MCF 10A (cell line): ENCODE measurements around the gene MGAT5B. TPM values are rescaled to one million over a fixed set of nuclear protein-coding genes. Genes with fewer than 3 reads are reported as not detected.
A peak's percentile ranks its signal among the peaks of the same experiment; 100 is the strongest.

ENCODE experiments used
- BruUV-seq: library from RNA; stranded (reverse); fragments of 400-500 nt; replicated peaks from 2 replicates; lab custom pipeline; 2021; lab: Mats Ljungman, UMichigan
- CTCF ChIA-PET: fragments of 300-600 bp; sonication (Branson Sonifier 250); formaldehyde crosslinking; extraction: SDS; loops from one replicate; lab custom pipeline; 2021; ENCODE audit warnings: antibody characterized with exemption, inconsistent platforms; lab: Yijun Ruan, JAX
- POLR2A ChIA-PET: fragments of 300-600, 350-650 bp; sonication (Branson Sonifier 250); formaldehyde crosslinking; extraction: SDS; loops from one replicate; lab custom pipeline; 2020; ENCODE audit warnings: antibody characterized with exemption, inconsistent platforms; lab: Yijun Ruan, JAX
- DNase-seq: peaks from one replicate; pipeline ENCODE4 v3.0.0-alpha.2; 2018; ENCODE audit not compliant: unreplicated experiment
- H3K27ac Mint-ChIP-seq: one replicate; pipeline ENCODE4 v1.8.0; 2022; ENCODE audit warnings: mild to moderate bottlenecking, low read depth, mixed read lengths; ENCODE audit not compliant: unreplicated experiment
- H3K27me3 Mint-ChIP-seq: one replicate; pipeline ENCODE4 v1.8.0; 2022; ENCODE audit warnings: mixed read lengths; ENCODE audit not compliant: insufficient read depth, unreplicated experiment
- H3K36me3 Mint-ChIP-seq: one replicate; pipeline ENCODE4 v1.8.0; 2022; ENCODE audit warnings: mild to moderate bottlenecking, moderate library complexity, mixed read lengths; ENCODE audit not compliant: insufficient read depth, unreplicated experiment
- H3K4me1 Mint-ChIP-seq: one replicate; pipeline ENCODE4 v1.8.0; 2022; ENCODE audit warnings: mixed read lengths; ENCODE audit not compliant: insufficient read depth, unreplicated experiment
- H3K4me3 Mint-ChIP-seq: one replicate; pipeline ENCODE4 v1.8.0; 2022; ENCODE audit warnings: mild to moderate bottlenecking, moderate library complexity, mixed read lengths; ENCODE audit not compliant: unreplicated experiment
- H3K9me3 Mint-ChIP-seq: one replicate; pipeline ENCODE4 v1.8.0; 2022; ENCODE audit warnings: mixed read lengths; ENCODE audit not compliant: unreplicated experiment
- CTCF ChIP-seq: fragments of 200-600 bp; IDR thresholded peaks from one replicate; pipeline ENCODE4 v1.8.0; 2022; ENCODE audit warnings: antibody characterized with exemption, mild to moderate bottlenecking; ENCODE audit not compliant: unreplicated experiment
- intact Hi-C: fragments of 100-400 bp; cut with micrococcal nuclease; formaldehyde crosslinking; loops from 2 replicates; pipeline ENCODE4 v1.14.1; 2022
- total RNA-seq: library from RNA; stranded (reverse); gene quantifications from 2 replicates; pipeline ENCODE4 v1.2.3, GENCODE V29; 2022

The MGAT5B gene
- total RNA-seq, 1 experiment from 2014 or later = 1.7 TPM

- peaks cover 12% of the 10 kb centered on the region for H3K4me1 Mint-ChIP-seq
- ChIA-PET POLR2A (interaction anchor here (0.7 kb wide), 1 partner anchor 1378 kb away, joined by 3 read pairs; no protein-coding TSS in a partner anchor), CTCF (no interaction called here)
- H3K9me3 Mint-ChIP-seq = no peaks in the 10 kb centered on the region
- TF ChIP-seq CTCF = no peak
- no peaks in the 10 kb centered on the region for H3K36me3 Mint-ChIP-seq
- H3K27ac Mint-ChIP-seq = no peak overlapping the region
- intact Hi-C loops = no loop called here
- no peak overlapping the region for H3K4me3 Mint-ChIP-seq
- BruUV-seq = no TSS peak
- H3K27me3 Mint-ChIP-seq = no peaks in the 10 kb centered on the region
- DNase-seq = peak; percentile 38
Observed at GRCh38 chr17:76935331-76935730, 67.1 kb downstream of the MGAT5B start.

GRCh38 chr17:76937238-76937637 is 69.0 kb downstream of the MGAT5B start:
- Mint-ChIP-seq H3K4me3 (no peak overlapping the region), H3K4me1 (peaks cover 12% of the 10 kb centered on the region), H3K27ac (no peak overlapping the region), H3K36me3 (no peaks in the 10 kb centered on the region), H3K9me3 (no peaks in the 10 kb centered on the region), H3K27me3 (no peaks in the 10 kb centered on the region)
- no peak for TF ChIP-seq CTCF
- no peak for DNase-seq
- intact Hi-C loops = no loop called here
- ChIA-PET CTCF (interaction anchor here (0.6 kb wide), 1 partner anchor 112 kb away, joined by 4 read pairs; no protein-coding TSS in a partner anchor), POLR2A (no interaction called here)
- BruUV-seq = no TSS peak

- no peaks in the 10 kb centered on the region for H3K27me3 Mint-ChIP-seq
- no peaks in the 10 kb centered on the region for H3K9me3 Mint-ChIP-seq
- no TSS peak for BruUV-seq
- intact Hi-C loops = no loop called here
- peaks cover 12% of the 10 kb centered on the region for H3K4me1 Mint-ChIP-seq
- H3K27ac Mint-ChIP-seq = no peak overlapping the region
- ChIA-PET CTCF (interaction anchor here (0.6 kb wide), 1 partner anchor 27 kb away, joined by 3 read pairs; no protein-coding TSS in a partner anchor), POLR2A (no interaction called here)
- no peak for TF ChIP-seq CTCF
- no peak for DNase-seq
- no peaks in the 10 kb centered on the region for H3K36me3 Mint-ChIP-seq
- no peak overlapping the region for H3K4me3 Mint-ChIP-seq
Observed at GRCh38 chr17:76938009-76938408, 69.8 kb downstream of the MGAT5B start.

- no peak for TF ChIP-seq CTCF
- Mint-ChIP-seq H3K4me1 (peaks cover under 1% of the 10 kb centered on the region), H3K27ac (no peak overlapping the region), H3K27me3 (no peaks in the 10 kb centered on the region), H3K36me3 (no peaks in the 10 kb centered on the region), H3K4me3 (no peak overlapping the region), H3K9me3 (no peaks in the 10 kb centered on the region)
- ChIA-PET POLR2A (no interaction called here), CTCF (no interaction called here)
- no TSS peak for BruUV-seq
- intact Hi-C loops = loop anchor here (10.0 kb wide), 1 partner anchor 65 kb away; no protein-coding TSS in a partner anchor
- no peak for DNase-seq
Observed at GRCh38 chr17:76940295-76940694, 72.1 kb downstream of the MGAT5B start.
